IPS DF 4.7 (cell line): ENCODE data around the gene P2RY6.

Source experiments
- DNase-seq: peaks from one replicate; pipeline ENCODE4 v3.0.0-alpha.2; 2013; ENCODE audit warnings: low spot score; ENCODE audit errors: extremely low read depth

Gene P2RY6

DNA sequence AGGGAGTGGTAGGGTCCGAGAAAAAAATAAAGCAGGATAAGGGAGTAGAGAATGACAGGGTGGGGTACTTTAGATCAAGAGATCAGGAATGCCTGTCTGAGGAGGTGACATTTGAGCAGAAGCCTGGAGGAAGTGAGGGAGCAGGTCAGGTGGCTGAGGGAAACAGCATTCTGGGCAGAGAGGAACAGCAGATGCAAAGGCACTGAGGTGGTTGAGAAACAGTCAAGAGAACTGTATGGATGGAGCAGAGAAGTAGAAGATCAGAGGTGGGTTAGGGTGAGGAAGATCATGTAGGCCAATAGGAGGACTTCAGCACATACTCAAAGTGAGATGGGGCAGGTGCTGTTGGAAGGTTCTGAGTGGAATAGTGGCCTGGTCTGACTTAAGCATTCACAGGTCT lies 44.3 kb downstream of the P2RY6 start:
- DNase-seq: no peak

DNA sequence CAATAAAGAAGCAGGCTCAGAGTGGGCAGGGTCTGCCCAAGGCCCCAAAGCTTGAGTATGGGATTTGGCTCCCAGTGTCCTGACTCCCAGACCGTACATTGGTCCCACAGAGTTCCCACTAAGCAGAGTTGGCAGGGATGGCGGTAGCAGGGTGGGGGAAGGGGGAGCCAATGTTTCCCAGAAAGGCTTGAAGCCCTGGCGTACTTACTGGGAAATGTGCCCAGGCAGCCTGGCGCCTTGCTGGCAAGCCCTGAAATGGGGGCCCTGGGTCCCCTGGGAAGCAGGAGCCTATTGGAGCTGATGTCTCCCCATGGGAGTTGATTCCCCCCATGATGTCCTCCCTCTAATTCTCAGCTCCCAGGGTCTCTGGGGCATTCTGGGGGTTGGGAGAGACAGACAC lies 45.2 kb downstream of the P2RY6 start:
- no peak for DNase-seq

GRCh38 chr11:73317803-73318202 lies 45.7 kb downstream of the P2RY6 start:
- no peak for DNase-seq

- no peak for DNase-seq
These were observed 46.4 kb downstream of the P2RY6 start for GRCh38 chr11:73318501-73319011.

- no peak for DNase-seq
These were observed 48.8 kb downstream of the P2RY6 start for GRCh38 chr11:73320763-73321603.

GRCh38 chr11:73321604-73322381 lies 49.7 kb downstream of the P2RY6 start:
- no peak for DNase-seq

GRCh38 chr11:73322382-73323306 lies 50.5 kb downstream of the P2RY6 start:
- no peak for DNase-seq

DNA sequence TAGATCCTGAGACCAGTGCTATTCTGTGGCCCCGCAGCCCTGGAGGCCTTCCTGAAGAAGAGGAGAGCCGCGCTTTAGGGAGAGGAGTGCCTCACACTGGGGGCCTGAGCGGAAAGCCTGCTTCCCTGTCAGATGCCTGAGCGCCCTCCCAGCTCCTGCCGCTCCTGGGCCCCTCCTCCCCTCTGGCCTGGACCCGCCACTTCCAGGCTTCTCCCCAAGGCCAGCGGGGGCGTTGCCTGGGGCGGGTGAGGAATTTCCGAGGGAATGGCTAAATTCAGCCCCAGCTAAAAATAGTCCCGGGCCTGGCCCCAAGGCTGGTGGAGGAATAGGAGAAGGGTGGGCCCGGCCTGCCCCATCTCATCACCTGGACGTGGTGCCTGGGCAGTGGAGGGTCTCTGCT lies 51.3 kb downstream of the P2RY6 start:
- DNase-seq: no peak

DNA sequence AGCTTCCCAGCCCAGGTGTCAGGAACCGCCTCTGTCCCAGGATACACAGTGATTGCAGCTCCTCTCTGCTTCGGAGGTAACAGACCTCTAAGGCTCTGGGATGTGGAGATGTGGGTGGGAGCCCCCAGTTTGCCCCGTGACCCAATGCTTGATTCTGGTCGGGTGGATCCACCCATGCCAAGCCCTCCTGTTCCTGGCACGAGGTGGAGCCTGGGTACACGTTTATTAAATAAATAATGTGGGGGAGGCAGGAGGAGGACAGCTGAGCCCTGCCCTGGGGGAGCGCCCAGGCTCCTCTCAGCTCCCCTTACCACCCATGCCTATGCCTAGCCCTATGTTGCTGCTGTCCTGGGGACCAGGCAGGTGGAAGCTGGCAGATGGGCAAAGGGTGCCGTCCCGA lies 52.0 kb downstream of the P2RY6 start:
- DNase-seq: no peak

GRCh38 chr11:73324665-73325035 lies 52.5 kb downstream of the P2RY6 start:
- no peak for DNase-seq

GRCh38 chr11:73325036-73325981 lies 53.2 kb downstream of the P2RY6 start:
- DNase-seq: no peak

- no peak for DNase-seq
These were observed 55.0 kb downstream of the P2RY6 start for GRCh38 chr11:73326929-73327811.

DNA sequence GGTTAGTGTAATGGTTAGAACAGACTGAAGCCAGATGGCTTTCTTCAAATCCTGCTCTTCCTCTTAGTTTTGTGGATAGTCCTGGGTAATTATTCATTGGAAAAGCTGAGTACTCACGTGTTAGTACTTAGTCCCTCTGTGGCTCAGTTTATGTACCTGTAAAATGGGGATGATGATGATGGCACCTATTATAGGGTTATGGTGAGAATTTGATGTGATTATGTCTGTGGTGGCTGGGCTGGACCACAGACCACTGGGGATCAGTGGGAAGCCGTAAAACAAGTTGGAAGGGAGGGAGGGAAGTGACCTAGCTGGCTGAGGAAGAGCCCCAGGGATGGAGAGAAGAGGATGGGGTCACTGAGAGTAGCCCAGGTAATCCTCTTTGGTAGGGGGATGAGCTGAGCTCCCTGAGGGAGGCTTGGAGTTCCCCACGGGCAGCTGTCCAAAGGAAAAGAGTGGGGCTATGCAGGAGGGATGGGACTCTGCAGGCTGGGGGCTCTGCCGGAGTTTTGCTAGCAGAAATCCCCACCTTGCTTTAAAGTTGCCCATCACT lies 55.8 kb downstream of the P2RY6 start:
- no peak for DNase-seq

DNA sequence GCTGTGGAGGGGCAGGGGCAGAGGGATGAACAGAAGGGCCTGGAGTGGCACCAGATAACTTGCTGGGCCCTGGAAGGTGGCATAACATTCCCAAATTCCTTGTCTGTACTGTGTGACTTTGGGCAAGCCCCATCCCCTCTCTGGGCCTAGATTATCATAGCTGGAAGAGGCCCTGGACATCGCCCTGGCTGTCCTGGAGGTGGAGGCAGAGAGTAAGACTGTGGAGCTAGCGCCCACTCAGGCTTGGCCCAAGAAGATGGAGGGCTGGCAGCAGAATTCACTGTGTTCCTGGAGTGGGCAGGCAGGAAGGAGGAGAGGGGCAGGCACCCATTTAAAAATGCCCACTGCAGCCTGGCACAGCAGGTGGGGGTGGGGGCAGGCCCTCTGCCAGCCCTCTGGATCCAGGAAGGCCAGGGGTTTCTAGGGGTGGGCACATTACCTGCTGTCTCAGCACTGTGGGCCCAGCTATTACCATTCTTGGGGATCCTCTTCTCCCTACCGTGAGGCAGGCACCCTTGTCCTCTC lies 58.5 kb downstream of the P2RY6 start:
- DNase-seq: no peak

GRCh38 chr11:73331138-73331916 lies 59.2 kb downstream of the P2RY6 start:
- DNase-seq: no peak

DNA sequence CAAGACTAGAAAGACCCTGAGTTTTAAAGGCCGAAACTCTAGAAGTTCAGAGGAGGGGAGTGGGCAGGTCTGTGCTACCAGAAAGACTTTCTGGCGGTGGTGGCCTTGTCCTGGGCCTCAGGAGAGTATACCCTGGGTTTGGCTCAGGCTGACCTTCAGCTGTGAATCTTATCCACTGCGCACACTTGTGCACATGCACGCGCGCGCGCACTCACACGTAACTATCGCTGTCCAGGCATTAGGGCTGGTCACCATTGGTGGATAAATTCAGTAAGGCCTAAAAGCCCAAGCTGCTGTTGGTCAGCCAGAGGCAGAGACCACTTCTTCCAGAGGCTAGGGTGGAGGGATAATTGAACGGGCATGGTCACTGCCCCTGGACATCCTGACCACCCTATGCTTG lies 61.0 kb downstream of the P2RY6 start:
- no peak for DNase-seq

DNA sequence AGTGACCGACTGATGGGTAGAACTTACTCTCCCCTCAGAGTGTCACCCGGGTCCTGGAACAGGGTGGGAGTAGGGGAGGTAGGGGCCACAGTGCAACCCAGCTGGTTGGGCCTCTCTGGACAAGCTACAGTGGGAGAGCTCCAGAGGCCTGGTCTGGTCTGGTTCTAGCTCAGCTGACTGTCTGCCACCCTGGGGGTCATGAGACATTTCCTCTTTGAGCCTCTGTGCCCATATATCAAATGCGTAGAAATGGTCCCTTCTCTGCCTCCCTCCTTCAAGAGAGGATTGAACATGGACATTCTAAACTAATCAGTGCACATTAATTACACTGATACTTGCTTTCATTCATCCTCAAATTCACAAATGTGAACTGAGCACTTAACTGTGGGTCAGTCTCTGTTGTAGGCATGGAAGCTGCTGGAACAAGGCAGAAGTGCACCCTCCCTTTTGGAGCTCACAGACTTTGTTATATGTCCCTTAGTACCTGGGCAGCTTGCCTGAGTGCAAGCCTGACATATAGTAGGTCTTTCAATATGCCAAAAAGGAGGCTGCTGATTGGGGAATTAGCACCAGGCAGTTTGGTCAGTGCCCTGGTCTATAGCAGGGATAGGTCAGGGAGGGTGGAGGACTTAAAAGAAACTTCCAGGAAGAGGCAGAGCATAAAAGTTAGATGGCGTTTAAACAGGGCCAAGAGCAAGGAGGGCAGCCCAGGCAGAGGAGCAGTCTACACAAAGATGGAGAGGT lies 61.7 kb downstream of the P2RY6 start:
- no peak for DNase-seq
